ENCODE results near the gene MAP3K3. TPM values are rescaled to one million over a fixed set of nuclear protein-coding genes. Genes with fewer than 3 reads are reported as not detected.
A peak's percentile ranks its signal among the peaks of the same experiment; 100 is the strongest.

The MAP3K3 gene
- total and polyA plus RNA-seq, 9 donors = 32.2 to 41.0 (median 36.3) TPM

GRCh38 chr17:63578769-63579111, 43.5 kb upstream of the MAP3K3 start:
- H3K4me1 ChIP-seq (ENCODE audit: insufficient read depth) = peaks cover 2% of the 10 kb centered on the region
- no peak overlapping the region for H3K27ac ChIP-seq
- no peak overlapping the region for H3K4me3 ChIP-seq
- DNase-seq = no peak
- TF ChIP-seq EP300 (IDR thresholded peaks at IDR 0.05) (no peak), POLR2A (IDR thresholded peaks at IDR 0.05) (no peak), CTCF (IDR thresholded peaks at IDR 0.05) (no peak)
- H3K27me3 ChIP-seq = no peaks in the 10 kb centered on the region
- intact Hi-C loops (cut with DNase I) = no loop called here
- WGBS, 3 donors = 18 to 42% (median 27%) methylated on average over 5 of the region's 5 CpGs
- no peaks in the 10 kb centered on the region for H3K9me3 ChIP-seq
- H3K36me3 ChIP-seq = no peaks in the 10 kb centered on the region

DNA sequence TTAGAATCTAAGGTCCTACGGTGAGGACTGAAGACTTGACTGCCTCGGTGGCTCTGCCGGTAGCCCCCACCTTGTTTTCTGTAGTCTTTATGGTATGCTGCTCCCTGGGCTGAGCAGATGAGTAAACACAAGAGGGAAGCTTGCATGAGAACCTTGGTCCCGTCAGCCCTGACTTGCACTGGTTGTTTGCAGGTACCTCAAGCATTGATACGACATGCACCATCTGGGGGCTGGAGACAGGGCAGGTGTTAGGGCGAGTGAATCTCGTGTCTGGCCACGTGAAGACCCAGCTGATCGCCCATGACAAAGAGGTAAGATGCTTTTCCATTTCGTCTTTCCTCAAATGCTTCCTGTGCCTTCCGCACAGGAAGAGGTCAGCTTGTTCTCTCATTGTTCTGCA, 42.6 kb upstream of the MAP3K3 start:
- no peaks in the 10 kb centered on the region for H3K27me3 ChIP-seq
- intact Hi-C loops (cut with DNase I) = no loop called here
- H3K4me3 ChIP-seq = no peak overlapping the region
- no peaks in the 10 kb centered on the region for H3K36me3 ChIP-seq
- 31 to 43% (median 40%) methylated on average over 11 of the region's 11 CpGs for WGBS, 3 donors
- no peak overlapping the region for H3K27ac ChIP-seq
- DNase-seq = peak in 1 of 5 donors; percentile 21
- H3K4me1 ChIP-seq (ENCODE audit: insufficient read depth) = peaks cover 2% of the 10 kb centered on the region
- no peaks in the 10 kb centered on the region for H3K9me3 ChIP-seq
- TF ChIP-seq POLR2A (IDR thresholded peaks at IDR 0.05) (no peak), CTCF (IDR thresholded peaks at IDR 0.05) (no peak), EP300 (IDR thresholded peaks at IDR 0.05) (no peak)

GRCh38 chr17:63587770-63588169, 34.4 kb upstream of the MAP3K3 start:
- intact Hi-C loops (cut with DNase I) = no loop called here
- TF ChIP-seq CTCF (IDR thresholded peaks at IDR 0.05) (no peak), POLR2A (IDR thresholded peaks at IDR 0.05) (no peak), EP300 (IDR thresholded peaks at IDR 0.05) (no peak)
- H3K9me3 ChIP-seq = no peaks in the 10 kb centered on the region
- no peak for DNase-seq
- H3K4me3 ChIP-seq = no peak overlapping the region
- H3K27me3 ChIP-seq = no peaks in the 10 kb centered on the region
- H3K27ac ChIP-seq = no peak overlapping the region
- no peaks in the 10 kb centered on the region for H3K4me1 ChIP-seq (ENCODE audit: insufficient read depth)
- no peaks in the 10 kb centered on the region for H3K36me3 ChIP-seq
- WGBS, 3 donors = 87 to 93% (median 93%) methylated on average over 5 of the region's 5 CpGs

GRCh38 chr17:63588797-63589196, 33.4 kb upstream of the MAP3K3 start:
- intact Hi-C loops (cut with DNase I) = no loop called here
- no peaks in the 10 kb centered on the region for H3K36me3 ChIP-seq
- TF ChIP-seq EP300 (IDR thresholded peaks at IDR 0.05) = no peak
- no peak for TF ChIP-seq POLR2A (IDR thresholded peaks at IDR 0.05)
- TF ChIP-seq CTCF (IDR thresholded peaks at IDR 0.05) = no peak
- no peaks in the 10 kb centered on the region for H3K9me3 ChIP-seq
- H3K27ac ChIP-seq = no peak overlapping the region
- DNase-seq = no peak
- WGBS, 3 donors = 85 to 88% (median 88%) methylated on average over 11 of the region's 11 CpGs
- H3K27me3 ChIP-seq = no peaks in the 10 kb centered on the region
- no peak overlapping the region for H3K4me3 ChIP-seq
- no peaks in the 10 kb centered on the region for H3K4me1 ChIP-seq (ENCODE audit: insufficient read depth)

- Histone ChIP-seq H3K27me3 (no peaks in the 10 kb centered on the region), H3K4me3 (no peak overlapping the region), H3K36me3 (no peaks in the 10 kb centered on the region), H3K27ac (no peak overlapping the region), H3K4me1 (ENCODE audit: insufficient read depth) (no peaks in the 10 kb centered on the region), H3K9me3 (no peaks in the 10 kb centered on the region)
- 89 to 100% (median 98%) methylated on average over 1 of the region's 1 CpG for WGBS, 3 donors
- intact Hi-C loops (cut with DNase I) = no loop called here
- no peak for DNase-seq
- TF ChIP-seq POLR2A (IDR thresholded peaks at IDR 0.05) (no peak), CTCF (IDR thresholded peaks at IDR 0.05) (no peak), EP300 (IDR thresholded peaks at IDR 0.05) (no peak)
Observed at GRCh38 chr17:63589646-63590045, 32.6 kb upstream of the MAP3K3 start.

All from ovary (tissue), 9 donors.